Breast epithelium (tissue), 3 donors: ENCODE results near the gene GPC5.

ENCODE experiments used
- POLR2A ChIP-seq: fragments of 450-650 bp; IDR thresholded peaks from one replicate; pipeline ENCODE4 v1.6.1; 2016; ENCODE audit warnings: antibody characterized with exemption, mild to moderate bottlenecking, moderate library complexity
- TF ChIP-seq, protein P1 (sequence below), 3 donors: fragments of 450-650 bp; IDR thresholded peaks; one replicate each; pipeline ENCODE4 v1.5.1; 2016 to 2017; ENCODE audit warnings: antibody characterized with exemption in 3 of 3, mild to moderate bottlenecking in 3 of 3, moderate library complexity in 3 of 3

DNA sequence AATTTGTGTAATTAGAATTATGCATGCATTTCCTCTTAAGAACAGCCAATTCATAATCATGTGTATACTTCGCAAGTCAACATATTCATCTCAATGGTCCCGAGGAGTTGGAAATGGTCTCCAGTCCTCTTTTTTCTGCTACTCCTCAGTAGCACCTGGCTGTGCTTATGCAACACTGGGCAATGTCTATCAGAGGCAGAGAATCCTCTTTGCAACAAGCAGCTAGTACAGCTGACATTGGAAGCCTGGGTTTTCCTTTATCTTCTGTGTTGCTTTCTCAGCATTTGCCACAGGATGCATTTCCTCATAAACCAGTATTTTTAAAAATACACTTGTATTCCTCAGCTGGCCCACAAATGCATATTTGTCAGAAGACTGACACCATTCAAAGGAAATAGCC lies 1422.9 kb downstream of the GPC5 start:
- TF ChIP-seq POLR2A = no peak
- TF ChIP-seq, protein P1, sequence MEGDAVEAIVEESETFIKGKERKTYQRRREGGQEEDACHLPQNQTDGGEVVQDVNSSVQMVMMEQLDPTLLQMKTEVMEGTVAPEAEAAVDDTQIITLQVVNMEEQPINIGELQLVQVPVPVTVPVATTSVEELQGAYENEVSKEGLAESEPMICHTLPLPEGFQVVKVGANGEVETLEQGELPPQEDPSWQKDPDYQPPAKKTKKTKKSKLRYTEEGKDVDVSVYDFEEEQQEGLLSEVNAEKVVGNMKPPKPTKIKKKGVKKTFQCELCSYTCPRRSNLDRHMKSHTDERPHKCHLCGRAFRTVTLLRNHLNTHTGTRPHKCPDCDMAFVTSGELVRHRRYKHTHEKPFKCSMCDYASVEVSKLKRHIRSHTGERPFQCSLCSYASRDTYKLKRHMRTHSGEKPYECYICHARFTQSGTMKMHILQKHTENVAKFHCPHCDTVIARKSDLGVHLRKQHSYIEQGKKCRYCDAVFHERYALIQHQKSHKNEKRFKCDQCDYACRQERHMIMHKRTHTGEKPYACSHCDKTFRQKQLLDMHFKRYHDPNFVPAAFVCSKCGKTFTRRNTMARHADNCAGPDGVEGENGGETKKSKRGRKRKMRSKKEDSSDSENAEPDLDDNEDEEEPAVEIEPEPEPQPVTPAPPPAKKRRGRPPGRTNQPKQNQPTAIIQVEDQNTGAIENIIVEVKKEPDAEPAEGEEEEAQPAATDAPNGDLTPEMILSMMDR (IDR thresholded peaks at IDR 0.05) = no peak
